ENCODE data around the gene KRT80.
"Not testable (repeated sequence)": the region's sequence is repeated elsewhere in the genome, so short reads cannot be mapped to it uniquely, and the experiment has no call there.

Gene KRT80

GRCh38 chr12:52191841-52192791 lies at the start of gene KRT80:
TSS of gene KRT80 (minus strand) at chr12:52192014. CDS start at chr12:52191902, 112 bp downstream.
- Histone ChIP-seq H3K4me3 (ENCODE audit: low read length) (no peak within 1 kb of the TSS), H3K27ac (ENCODE audit: low read length) (no peak within 1 kb of the TSS), H3K36me3 (ENCODE audit: control insufficient read depth, low read depth, low read length) (no peaks in the 10 kb centered on the region), H3K27me3 (ENCODE audit: control insufficient read depth, insufficient read depth, low read length) (no peaks in the 10 kb centered on the region), H3K9me3 (ENCODE audit: control insufficient read depth, low read depth, low read length) (no peaks in the 10 kb centered on the region), H3K4me1 (ENCODE audit: control insufficient read depth, low read depth, low read length) (no peaks in the 10 kb centered on the region), H3K9ac (ENCODE audit: low read length) (no peak within 1 kb of the TSS)

- no peak overlapping the region for H3K27ac ChIP-seq (ENCODE audit: low read length)
- peaks cover 16% of the 10 kb centered on the region for H3K4me1 ChIP-seq (ENCODE audit: control insufficient read depth, low read depth, low read length)
- no peak overlapping the region for H3K9ac ChIP-seq (ENCODE audit: low read length)
- H3K4me3 ChIP-seq (ENCODE audit: low read length): no peak overlapping the region
- H3K36me3 ChIP-seq (ENCODE audit: control insufficient read depth, low read depth, low read length): no peaks in the 10 kb centered on the region
- no peaks in the 10 kb centered on the region for H3K27me3 ChIP-seq (ENCODE audit: control insufficient read depth, insufficient read depth, low read length)
- no peaks in the 10 kb centered on the region for H3K9me3 ChIP-seq (ENCODE audit: control insufficient read depth, low read depth, low read length)
Measured at GRCh38 chr12:52241205-52241842, 49.5 kb upstream of the KRT80 start.

GRCh38 chr12:52240247-52240646 lies 48.4 kb upstream of the KRT80 start:
- not testable (repeated sequence) for H3K27me3 ChIP-seq (ENCODE audit: control insufficient read depth, insufficient read depth, low read length); H3K9ac ChIP-seq (ENCODE audit: low read length); H3K36me3 ChIP-seq (ENCODE audit: control insufficient read depth, low read depth, low read length); H3K4me3 ChIP-seq (ENCODE audit: low read length); H3K27ac ChIP-seq (ENCODE audit: low read length); H3K9me3 ChIP-seq (ENCODE audit: control insufficient read depth, low read depth, low read length)
- peaks cover 16% of the 10 kb centered on the region for H3K4me1 ChIP-seq (ENCODE audit: control insufficient read depth, low read depth, low read length)

GRCh38 chr12:52239767-52240166 lies 48.0 kb upstream of the KRT80 start:
- Histone ChIP-seq H3K36me3 (ENCODE audit: control insufficient read depth, low read depth, low read length) (no peaks in the 10 kb centered on the region), H3K27me3 (ENCODE audit: control insufficient read depth, insufficient read depth, low read length) (peaks cover 2% of the 10 kb centered on the region), H3K4me3 (ENCODE audit: low read length) (no peak overlapping the region), H3K9ac (ENCODE audit: low read length) (no peak overlapping the region), H3K4me1 (ENCODE audit: control insufficient read depth, low read depth, low read length) (peaks cover 16% of the 10 kb centered on the region), H3K27ac (ENCODE audit: low read length) (no peak overlapping the region), H3K9me3 (ENCODE audit: control insufficient read depth, low read depth, low read length) (no peaks in the 10 kb centered on the region)

GRCh38 chr12:52238916-52239646 lies 47.3 kb upstream of the KRT80 start:
- no peak overlapping the region for H3K27ac ChIP-seq (ENCODE audit: low read length)
- H3K9ac ChIP-seq (ENCODE audit: low read length): no peak overlapping the region
- no peaks in the 10 kb centered on the region for H3K9me3 ChIP-seq (ENCODE audit: control insufficient read depth, low read depth, low read length)
- no peak overlapping the region for H3K4me3 ChIP-seq (ENCODE audit: low read length)
- peaks cover 21% of the 10 kb centered on the region for H3K4me1 ChIP-seq (ENCODE audit: control insufficient read depth, low read depth, low read length)
- no peaks in the 10 kb centered on the region for H3K36me3 ChIP-seq (ENCODE audit: control insufficient read depth, low read depth, low read length)
- H3K27me3 ChIP-seq (ENCODE audit: control insufficient read depth, insufficient read depth, low read length): peaks cover 8% of the 10 kb centered on the region

GRCh38 chr12:52238207-52238840 lies 46.5 kb upstream of the KRT80 start:
- Histone ChIP-seq H3K4me1 (ENCODE audit: control insufficient read depth, low read depth, low read length) (peaks cover 25% of the 10 kb centered on the region), H3K4me3 (ENCODE audit: low read length) (no peak overlapping the region), H3K27ac (ENCODE audit: low read length) (no peak overlapping the region), H3K9ac (ENCODE audit: low read length) (no peak overlapping the region), H3K27me3 (ENCODE audit: control insufficient read depth, insufficient read depth, low read length) (peaks cover 16% of the 10 kb centered on the region), H3K9me3 (ENCODE audit: control insufficient read depth, low read depth, low read length) (no peaks in the 10 kb centered on the region), H3K36me3 (ENCODE audit: control insufficient read depth, low read depth, low read length) (no peaks in the 10 kb centered on the region)

GRCh38 chr12:52236386-52237050 lies 44.7 kb upstream of the KRT80 start:
- Histone ChIP-seq H3K36me3 (ENCODE audit: control insufficient read depth, low read depth, low read length) (no peaks in the 10 kb centered on the region), H3K27me3 (ENCODE audit: control insufficient read depth, insufficient read depth, low read length) (peaks cover 34% of the 10 kb centered on the region), H3K4me1 (ENCODE audit: control insufficient read depth, low read depth, low read length) (peaks cover 29% of the 10 kb centered on the region), H3K27ac (ENCODE audit: low read length) (no peak overlapping the region), H3K9me3 (ENCODE audit: control insufficient read depth, low read depth, low read length) (no peaks in the 10 kb centered on the region), H3K4me3 (ENCODE audit: low read length) (no peak overlapping the region), H3K9ac (ENCODE audit: low read length) (no peak overlapping the region)

GRCh38 chr12:52235822-52236361 lies 44.1 kb upstream of the KRT80 start:
- no peaks in the 10 kb centered on the region for H3K36me3 ChIP-seq (ENCODE audit: control insufficient read depth, low read depth, low read length)
- H3K4me3 ChIP-seq (ENCODE audit: low read length): no peak overlapping the region
- H3K27me3 ChIP-seq (ENCODE audit: control insufficient read depth, insufficient read depth, low read length): peaks cover 40% of the 10 kb centered on the region
- H3K9ac ChIP-seq (ENCODE audit: low read length): no peak overlapping the region
- peaks cover 32% of the 10 kb centered on the region for H3K4me1 ChIP-seq (ENCODE audit: control insufficient read depth, low read depth, low read length)
- H3K27ac ChIP-seq (ENCODE audit: low read length): no peak overlapping the region
- no peaks in the 10 kb centered on the region for H3K9me3 ChIP-seq (ENCODE audit: control insufficient read depth, low read depth, low read length)

GRCh38 chr12:52235001-52235764 lies 43.4 kb upstream of the KRT80 start:
- Histone ChIP-seq H3K4me1 (ENCODE audit: control insufficient read depth, low read depth, low read length) (peaks cover 36% of the 10 kb centered on the region), H3K27ac (ENCODE audit: low read length) (no peak overlapping the region), H3K9ac (ENCODE audit: low read length) (no peak overlapping the region), H3K36me3 (ENCODE audit: control insufficient read depth, low read depth, low read length) (no peaks in the 10 kb centered on the region), H3K4me3 (ENCODE audit: low read length) (no peak overlapping the region), H3K27me3 (ENCODE audit: control insufficient read depth, insufficient read depth, low read length) (peaks cover 45% of the 10 kb centered on the region), H3K9me3 (ENCODE audit: control insufficient read depth, low read depth, low read length) (no peaks in the 10 kb centered on the region)

GRCh38 chr12:52234223-52234810 lies 42.5 kb upstream of the KRT80 start:
- Histone ChIP-seq H3K36me3 (ENCODE audit: control insufficient read depth, low read depth, low read length) (no peaks in the 10 kb centered on the region), H3K4me1 (ENCODE audit: control insufficient read depth, low read depth, low read length) (peaks cover 36% of the 10 kb centered on the region), H3K4me3 (ENCODE audit: low read length) (peak overlapping the region; percentile 54), H3K9me3 (ENCODE audit: control insufficient read depth, low read depth, low read length) (no peaks in the 10 kb centered on the region), H3K9ac (ENCODE audit: low read length) (no peak overlapping the region), H3K27me3 (ENCODE audit: control insufficient read depth, insufficient read depth, low read length) (peaks cover 45% of the 10 kb centered on the region), H3K27ac (ENCODE audit: low read length) (no peak overlapping the region)
